ENCODE data around the gene STK24. TPM values are rescaled to one million over a fixed set of nuclear protein-coding genes. Genes with fewer than 3 reads are reported as not detected.

Gene STK24
- total RNA-seq, 4 donors from 2014 or later = 55.3 to 96.3 (median 83.9) TPM

DNA sequence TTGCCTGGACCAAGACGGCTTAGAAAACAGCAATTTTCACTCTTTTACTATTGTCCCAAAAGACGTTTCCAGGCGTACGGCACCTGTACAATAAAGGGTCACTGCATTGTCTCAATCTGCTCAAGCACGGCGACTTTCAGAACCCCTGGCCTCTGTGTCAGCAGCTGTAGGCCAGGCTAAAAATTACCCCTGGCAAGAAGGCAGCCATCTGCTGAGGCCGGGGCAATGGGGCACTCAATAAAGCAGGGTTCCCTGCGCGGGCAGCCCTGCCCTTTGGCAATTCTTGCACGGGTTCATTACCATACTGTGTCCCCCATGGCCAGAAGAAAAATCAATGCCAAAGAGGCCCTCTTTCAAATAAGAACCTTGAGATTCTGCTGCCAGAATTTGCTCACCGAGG, 52.1 kb downstream of the STK24 start:
- DNase-seq (ENCODE audit: low spot score) (no peak), ATAC-seq (ENCODE audit: low FRiP score) (no peak)
- TF ChIP-seq CTCF (IDR thresholded peaks at IDR 0.05) = no peak

GRCh38 chr13:98524391-98524790, 52.5 kb downstream of the STK24 start:
- no peak for TF ChIP-seq CTCF (IDR thresholded peaks at IDR 0.05)
- no peak for ATAC-seq (ENCODE audit: low FRiP score)
- DNase-seq (ENCODE audit: low spot score) = no peak

DNA sequence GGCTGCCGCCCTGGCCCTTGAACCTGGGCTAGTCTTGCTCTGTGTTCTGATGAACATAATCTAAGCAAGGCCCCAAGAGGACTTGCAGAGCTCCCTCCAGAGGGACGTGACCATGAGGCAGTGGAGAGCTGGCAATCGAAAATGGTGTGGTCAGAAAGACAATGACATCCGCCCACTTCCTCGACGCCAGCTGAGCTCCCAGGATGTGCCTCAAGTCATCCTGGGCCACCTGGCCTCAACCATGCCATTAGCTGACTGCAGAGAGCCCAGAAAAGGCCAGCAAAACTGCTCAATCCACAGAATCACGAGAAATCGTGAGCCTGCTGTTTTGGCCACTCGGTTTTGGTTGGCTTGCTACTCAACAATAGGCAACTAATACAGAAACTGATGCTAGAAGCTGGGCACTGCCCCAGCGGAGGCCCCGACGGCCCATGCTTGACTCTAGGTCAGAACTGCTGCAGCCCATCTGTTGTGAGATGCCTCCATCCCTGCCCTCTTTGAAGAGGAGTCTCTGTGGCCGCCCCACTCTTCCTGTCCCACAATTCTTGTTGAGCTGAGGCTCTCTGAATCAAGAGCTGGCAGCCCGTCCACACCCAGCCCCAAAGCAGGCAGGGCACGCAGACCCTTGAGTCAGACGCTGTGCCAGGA, 53.3 kb downstream of the STK24 start:
- TF ChIP-seq CTCF (IDR thresholded peaks at IDR 0.05) = no peak

DNA sequence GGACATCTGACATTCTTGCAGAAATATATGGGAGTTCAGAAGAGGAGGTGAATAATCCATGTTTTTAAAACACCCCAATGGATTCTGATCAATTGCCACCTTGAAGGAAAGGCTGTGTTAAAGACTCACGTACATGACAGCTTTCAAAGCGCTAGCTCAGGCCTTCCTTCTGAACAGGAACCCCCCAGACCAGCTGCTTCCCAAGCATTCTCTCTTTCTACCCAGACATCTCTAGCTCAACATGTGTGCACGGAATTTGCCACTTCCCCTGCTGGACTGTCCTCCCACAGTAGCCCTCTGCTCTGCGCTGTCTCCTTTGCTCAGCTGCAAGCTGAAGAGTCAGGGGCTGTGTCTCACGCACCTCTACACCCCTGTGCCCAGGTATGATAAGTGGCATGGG, 54.5 kb downstream of the STK24 start:
- ATAC-seq (ENCODE audit: low FRiP score) = no peak
- no peak for DNase-seq (ENCODE audit: low spot score)
- no peak for TF ChIP-seq CTCF (IDR thresholded peaks at IDR 0.05)

More for the DNA sequence above, 53.3 kb downstream of the STK24 start:
- ATAC-seq (ENCODE audit: low FRiP score) (no peak), DNase-seq (ENCODE audit: low spot score) (no peak)

GRCh38 chr13:98521461-98522247, 55.3 kb downstream of the STK24 start:
- DNase-seq (ENCODE audit: low spot score) (no peak), ATAC-seq (ENCODE audit: low FRiP score) (no peak)
- no peak for TF ChIP-seq CTCF (IDR thresholded peaks at IDR 0.05)

GRCh38 chr13:98520674-98521449, 56.0 kb downstream of the STK24 start:
- DNase-seq (ENCODE audit: low spot score) = no peak
- ATAC-seq (ENCODE audit: low FRiP score) = no peak
- no peak for TF ChIP-seq CTCF (IDR thresholded peaks at IDR 0.05)
